ENCODE results near the gene PF4V1.

DNA sequence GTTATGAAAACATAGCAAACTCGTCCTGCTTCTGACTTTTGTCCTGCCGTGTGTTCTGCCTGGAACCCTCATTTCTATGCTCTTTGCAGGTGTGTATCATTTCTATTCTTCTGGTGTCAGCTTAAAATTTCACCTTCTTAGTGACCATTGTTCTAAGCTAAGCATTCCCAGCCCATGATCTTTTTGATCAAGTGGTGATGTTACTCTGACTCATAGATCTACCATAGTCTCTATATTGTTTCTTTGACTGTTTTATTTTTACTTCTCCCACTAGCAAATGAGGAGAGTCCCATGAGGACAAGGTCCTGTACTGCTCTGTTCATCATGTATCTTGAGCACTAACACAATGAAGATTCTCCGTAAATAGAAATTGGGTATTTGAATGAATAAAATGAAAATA is 30.7 kb upstream of the PF4V1 start:
- no peak for TF ChIP-seq CTCF (IDR thresholded peaks at IDR 0.05)
- no peak for TF ChIP-seq POLR2A (IDR thresholded peaks at IDR 0.05)

All from vagina (tissue), 2 donors.